Nephron progenitor cell (in vitro differentiated cells): ENCODE data around the gene RAB1A.

Experiments used
- DNase-seq: peaks from one replicate; pipeline ENCODE4 v3.0.0; 2021
- H3K27ac Mint-ChIP-seq: 2 replicates; pipeline ENCODE4 v1.8.0; 2021; ENCODE audit warnings: mild to moderate bottlenecking, moderate library complexity, mixed read lengths
- H3K27me3 Mint-ChIP-seq: 2 replicates; pipeline ENCODE4 v1.8.0; 2021; ENCODE audit warnings: mild to moderate bottlenecking, low read depth, mixed read lengths; ENCODE audit not compliant: poor library complexity
- H3K36me3 Mint-ChIP-seq: 2 replicates; pipeline ENCODE4 v1.8.0; 2021; ENCODE audit warnings: low read depth, mixed read lengths
- H3K4me1 Mint-ChIP-seq: 2 replicates; pipeline ENCODE4 v1.8.0; 2021; ENCODE audit warnings: mixed read lengths
- H3K4me3 Mint-ChIP-seq: 2 replicates; pipeline ENCODE4 v1.8.0; 2021; ENCODE audit warnings: mild to moderate bottlenecking, moderate library complexity, mixed read lengths
- H3K9me3 Mint-ChIP-seq: 2 replicates; pipeline ENCODE4 v1.8.0; 2021; ENCODE audit warnings: mild to moderate bottlenecking, moderate library complexity, mixed read lengths
- CTCF ChIP-seq: fragments of 200-600 bp; sonication (generic); IDR thresholded peaks from 2 replicates; pipeline ENCODE4 v1.5.0; 2021; ENCODE audit warnings: antibody characterized with exemption

The RAB1A gene

GRCh38 chr2:65043001-65043400 is 86.9 kb downstream of the RAB1A start:
- H3K36me3 Mint-ChIP-seq = peaks cover 48% of the 10 kb centered on the region
- H3K9me3 Mint-ChIP-seq = peaks cover 11% of the 10 kb centered on the region
- no peak for DNase-seq
- TF ChIP-seq CTCF = no peak
- H3K4me1 Mint-ChIP-seq = peaks cover 8% of the 10 kb centered on the region
- peaks cover 5% of the 10 kb centered on the region for H3K27me3 Mint-ChIP-seq
- H3K4me3 Mint-ChIP-seq = no peak overlapping the region
- H3K27ac Mint-ChIP-seq = no peak overlapping the region

GRCh38 chr2:65040400-65041261 is 89.3 kb downstream of the RAB1A start:
- Mint-ChIP-seq H3K36me3 (peaks cover 36% of the 10 kb centered on the region), H3K9me3 (no peaks in the 10 kb centered on the region), H3K4me3 (no peak overlapping the region), H3K4me1 (peaks cover 4% of the 10 kb centered on the region), H3K27me3 (no peaks in the 10 kb centered on the region), H3K27ac (no peak overlapping the region)
- peak; percentile 90 for TF ChIP-seq CTCF
- DNase-seq = peak; percentile 77

- DNase-seq = no peak
- TF ChIP-seq CTCF = no peak
- no peak overlapping the region for H3K4me3 Mint-ChIP-seq
- H3K27ac Mint-ChIP-seq = no peak overlapping the region
- H3K36me3 Mint-ChIP-seq = peaks cover 32% of the 10 kb centered on the region
- peaks cover 2% of the 10 kb centered on the region for H3K27me3 Mint-ChIP-seq
- H3K4me1 Mint-ChIP-seq = no peaks in the 10 kb centered on the region
- H3K9me3 Mint-ChIP-seq = no peaks in the 10 kb centered on the region
These were observed 90.3 kb downstream of the RAB1A start for GRCh38 chr2:65039640-65040039.

- Mint-ChIP-seq H3K4me3 (no peak overlapping the region), H3K4me1 (no peaks in the 10 kb centered on the region), H3K36me3 (peaks cover 24% of the 10 kb centered on the region), H3K27ac (peak overlapping the region; percentile 44), H3K9me3 (no peaks in the 10 kb centered on the region), H3K27me3 (peaks cover 2% of the 10 kb centered on the region)
- no peak for DNase-seq
- TF ChIP-seq CTCF = no peak
These were observed 92.7 kb downstream of the RAB1A start for GRCh38 chr2:65037178-65037577.
